UCSD-AML1 (cell line): Measurements from ENCODE around the gene CTIF.
"Not testable (repeated sequence)": the region's sequence is repeated elsewhere in the genome, so short reads cannot be mapped to it uniquely, and the experiment has no call there.

ENCODE experiments used
- DNase-seq: peaks from one replicate; lab custom pipeline; 2025; ENCODE audit not compliant: unreplicated experiment; lab: John Stamatoyannopoulos, UW

Gene CTIF

GRCh38 chr18:48857023-48857694 lies 318.3 kb downstream of the CTIF start:
- DNase-seq: no peak

- DNase-seq: no peak
Measured at GRCh38 chr18:48858676-48859075, 319.8 kb downstream of the CTIF start.

- no peak for DNase-seq
Measured at GRCh38 chr18:48859311-48860268, 320.8 kb downstream of the CTIF start.

GRCh38 chr18:48860269-48861180 lies 321.7 kb downstream of the CTIF start:
- no peak for DNase-seq

GRCh38 chr18:48861181-48861708 lies 322.4 kb downstream of the CTIF start:
- DNase-seq: no peak

GRCh38 chr18:48862132-48862531 lies 323.3 kb downstream of the CTIF start:
- DNase-seq: no peak

- DNase-seq: no peak
Measured at GRCh38 chr18:48862678-48863270, 323.9 kb downstream of the CTIF start.

GRCh38 chr18:48863432-48864065 lies 324.7 kb downstream of the CTIF start:
- DNase-seq: no peak

- DNase-seq: no peak
Measured at GRCh38 chr18:48864876-48865275, 326.0 kb downstream of the CTIF start.

- no peak for DNase-seq
Measured at GRCh38 chr18:48866028-48866733, 327.4 kb downstream of the CTIF start.

GRCh38 chr18:48866856-48867255 lies 328.0 kb downstream of the CTIF start:
- no peak for DNase-seq

- DNase-seq: no peak
Measured at GRCh38 chr18:48867978-48868377, 329.1 kb downstream of the CTIF start.

GRCh38 chr18:48868468-48869466 lies 329.9 kb downstream of the CTIF start:
- no peak for DNase-seq

GRCh38 chr18:48869591-48869990 lies 330.8 kb downstream of the CTIF start:
- DNase-seq: no peak

- not testable (repeated sequence) for DNase-seq
Measured at GRCh38 chr18:48870926-48871325, 332.1 kb downstream of the CTIF start.

- DNase-seq: no peak
Measured at GRCh38 chr18:48871391-48872166, 332.7 kb downstream of the CTIF start.
